Transverse colon (tissue), 4 donors: ENCODE results near the gene ELAVL3.

Experiments used
- EP300 ChIP-seq: sonication (generic); formaldehyde crosslinking; IDR thresholded peaks from one replicate; pipeline ENCODE4 v1.6.1; 2017; ENCODE audit warnings: antibody characterized with exemption, low read depth
- POLR2A ChIP-seq: fragments of 450-650 bp; IDR thresholded peaks from one replicate; pipeline ENCODE4 v1.6.1; 2016; ENCODE audit warnings: antibody characterized with exemption, mild to moderate bottlenecking, moderate library complexity
- POLR2AphosphoS5 ChIP-seq, 3 donors: sonication (generic); formaldehyde crosslinking; IDR thresholded peaks; one replicate each; pipeline ENCODE4 v1.6.1; 2016; ENCODE audit warnings: antibody characterized with exemption in 3 of 3
- TF ChIP-seq, protein P1 (sequence below), 5 experiments: fragments of 200-600 bp in 3 of 5; fragments of 450-650 bp in 2 of 5; sonication (generic) in 3 of 5; IDR thresholded peaks; 1 replicate in 2 of 5; 2 replicates in 3 of 5; pipeline ENCODE4 v1.5.1; 2016 to 2017; ENCODE audit warnings: antibody characterized with exemption in 5 of 5, inconsistent platforms in 3 of 5, mild to moderate bottlenecking in 2 of 5, moderate library complexity in 1 of 5

DNA sequence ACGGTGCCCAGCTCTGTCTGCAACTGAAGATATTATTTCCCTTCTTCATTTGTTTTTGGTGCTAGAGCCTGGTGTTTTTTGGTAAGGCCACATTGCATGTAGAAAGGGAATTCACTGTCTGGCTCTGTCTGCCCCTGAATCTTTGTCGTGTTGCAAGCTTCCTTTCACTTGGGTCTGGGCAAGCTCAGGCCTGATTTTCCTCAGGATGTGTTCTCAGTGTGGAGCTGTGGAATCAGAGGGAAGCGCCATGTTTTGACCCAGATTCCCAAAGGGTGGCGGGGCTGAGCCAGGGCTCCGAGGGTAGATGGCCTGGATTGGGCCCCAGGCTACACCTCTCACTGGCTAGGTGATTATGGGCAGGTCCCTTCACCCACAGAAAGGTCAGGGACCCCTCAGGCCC is 36.8 kb downstream of the ELAVL3 start:
- TF ChIP-seq, protein P1, sequence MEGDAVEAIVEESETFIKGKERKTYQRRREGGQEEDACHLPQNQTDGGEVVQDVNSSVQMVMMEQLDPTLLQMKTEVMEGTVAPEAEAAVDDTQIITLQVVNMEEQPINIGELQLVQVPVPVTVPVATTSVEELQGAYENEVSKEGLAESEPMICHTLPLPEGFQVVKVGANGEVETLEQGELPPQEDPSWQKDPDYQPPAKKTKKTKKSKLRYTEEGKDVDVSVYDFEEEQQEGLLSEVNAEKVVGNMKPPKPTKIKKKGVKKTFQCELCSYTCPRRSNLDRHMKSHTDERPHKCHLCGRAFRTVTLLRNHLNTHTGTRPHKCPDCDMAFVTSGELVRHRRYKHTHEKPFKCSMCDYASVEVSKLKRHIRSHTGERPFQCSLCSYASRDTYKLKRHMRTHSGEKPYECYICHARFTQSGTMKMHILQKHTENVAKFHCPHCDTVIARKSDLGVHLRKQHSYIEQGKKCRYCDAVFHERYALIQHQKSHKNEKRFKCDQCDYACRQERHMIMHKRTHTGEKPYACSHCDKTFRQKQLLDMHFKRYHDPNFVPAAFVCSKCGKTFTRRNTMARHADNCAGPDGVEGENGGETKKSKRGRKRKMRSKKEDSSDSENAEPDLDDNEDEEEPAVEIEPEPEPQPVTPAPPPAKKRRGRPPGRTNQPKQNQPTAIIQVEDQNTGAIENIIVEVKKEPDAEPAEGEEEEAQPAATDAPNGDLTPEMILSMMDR (IDR thresholded peaks at IDR 0.05) = no peak
- TF ChIP-seq EP300 (no peak), POLR2A (no peak), POLR2AphosphoS5 (IDR thresholded peaks at IDR 0.05) (no peak)
